Activated T-helper 1 cell treated with anti-CD3 and anti-CD28 coated beads, Interleukin-2, amount 50 U/mL, for 16 hours (primary cell): ENCODE measurements around the gene SMCHD1.

Experiments used
- DNase-seq, 2 donors: peaks; one replicate each; pipeline ENCODE4 v3.0.0-alpha.2; 2020; ENCODE audit warnings: low read depth in 1 of 2, low spot score in 1 of 2

SMCHD1 gene

DNA sequence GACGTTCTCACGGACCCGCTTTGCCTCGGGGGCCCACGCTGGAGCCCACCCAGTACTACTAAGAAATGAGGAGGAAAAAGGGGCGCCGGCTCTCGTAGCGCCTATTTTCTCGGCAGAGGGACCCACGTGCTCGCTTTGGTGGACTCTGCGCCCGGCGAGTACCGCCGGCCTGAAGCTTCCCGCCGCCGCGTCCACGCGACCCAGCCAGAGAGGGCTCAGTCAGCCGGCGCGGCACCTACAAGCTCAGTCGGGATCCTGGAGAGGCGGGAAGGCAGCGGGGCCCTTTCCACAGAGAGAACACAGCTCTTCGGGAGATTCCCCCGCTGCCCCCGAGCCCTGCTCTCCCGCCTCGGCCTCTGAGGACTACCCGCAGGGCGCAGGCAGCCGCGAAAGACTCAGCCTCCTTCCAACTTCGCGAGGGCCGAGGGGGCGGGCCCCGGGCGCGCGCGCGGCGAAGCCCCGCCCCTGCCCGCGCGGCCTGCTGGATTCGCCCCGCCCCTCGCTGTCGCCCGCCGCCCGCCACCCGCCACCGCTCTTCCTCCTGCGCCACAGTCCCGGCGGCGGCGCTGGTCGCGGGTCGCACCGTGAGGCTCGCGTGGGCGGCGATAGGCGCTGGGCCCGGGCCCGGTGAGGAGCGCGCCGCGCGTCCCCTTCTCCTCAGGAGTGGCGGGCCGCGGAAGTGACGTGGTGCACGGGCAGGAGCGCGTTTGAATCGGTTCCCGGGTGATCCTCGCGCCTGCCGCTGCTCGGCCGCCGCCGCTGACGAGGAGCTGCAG lies at the start of gene SMCHD1:
TSS of gene SMCHD1 (plus strand) at position 549 of the 776 bp plus-strand sequence. CDS start 350 bp downstream, outside the sequence.
- DNase-seq: peak; percentile 71 to 89

DNA sequence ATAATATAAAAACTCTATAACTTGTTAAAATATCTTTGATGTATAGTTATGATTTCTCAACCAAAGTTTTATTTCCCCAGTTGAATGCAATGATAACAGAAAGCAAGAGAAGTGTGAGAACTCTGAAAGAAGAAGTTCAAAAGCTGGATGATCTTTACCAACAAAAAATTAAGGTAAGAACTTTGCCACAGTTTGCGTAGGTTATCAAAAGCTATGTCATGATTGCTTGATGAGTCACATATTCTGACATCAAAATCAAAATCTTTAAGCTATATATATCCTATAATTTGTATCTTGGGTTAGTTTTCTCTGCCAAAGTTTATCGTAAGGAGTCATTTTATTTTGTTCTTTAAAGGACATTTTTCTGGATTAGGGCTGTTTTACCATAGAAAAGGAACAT lies 49.2 kb upstream of the SMCHD1 start:
- DNase-seq: no peak

DNA sequence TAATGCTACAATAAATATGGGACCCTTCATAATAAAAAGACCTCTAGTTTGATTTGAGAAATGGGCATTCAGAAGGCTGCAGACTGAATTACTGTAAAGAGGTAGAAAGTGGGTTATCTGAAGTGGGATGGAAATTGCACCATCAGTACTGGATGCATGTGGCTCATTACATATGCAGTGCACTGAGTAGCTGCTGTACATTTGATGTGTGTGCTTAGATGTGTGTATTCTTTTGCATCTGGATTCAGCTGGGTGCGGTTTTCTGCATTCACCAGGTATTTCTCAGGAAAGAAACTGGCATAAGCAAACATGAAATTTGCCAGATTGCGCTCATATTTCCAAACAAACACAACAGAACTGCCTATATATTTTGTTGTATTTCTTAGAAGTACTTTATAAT lies 45.9 kb upstream of the SMCHD1 start:
- DNase-seq: no peak

DNA sequence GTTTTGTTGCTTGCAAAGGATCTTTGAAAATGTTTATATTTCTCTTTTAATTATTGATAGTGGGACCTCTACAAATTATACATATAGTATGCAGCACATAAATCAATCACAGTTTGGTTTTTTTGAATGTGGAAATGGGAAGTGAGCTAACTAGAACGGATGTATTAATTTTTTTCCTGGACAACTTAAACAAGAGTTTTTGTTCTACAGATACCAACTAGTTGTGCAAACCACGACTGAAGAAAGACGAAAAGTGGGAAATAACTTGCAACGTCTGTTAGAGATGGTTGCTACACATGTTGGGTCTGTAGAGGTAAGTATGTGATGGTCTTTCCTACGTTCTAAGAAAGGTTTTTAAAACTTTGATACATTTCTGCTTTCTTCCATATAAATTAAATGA lies 45.0 kb upstream of the SMCHD1 start:
- no peak for DNase-seq

DNA sequence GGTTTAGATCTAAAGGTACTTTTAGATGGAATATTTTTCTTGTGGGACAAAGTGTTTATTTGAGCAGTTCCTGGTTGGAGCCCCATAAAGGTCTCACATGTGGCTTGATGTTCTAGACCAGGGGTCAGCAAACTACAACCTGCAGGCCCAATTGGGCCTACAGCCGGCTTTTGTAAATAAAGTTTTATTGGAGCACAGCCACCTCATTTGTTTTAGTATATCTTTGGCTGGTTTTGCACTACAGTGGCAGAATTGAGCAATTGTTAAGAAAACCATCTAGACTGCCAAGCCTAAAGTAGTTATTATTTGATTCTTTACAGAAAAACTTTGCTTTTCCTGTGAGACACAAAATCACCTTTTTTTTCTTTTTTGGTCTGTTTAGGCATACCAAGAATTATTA lies 42.5 kb upstream of the SMCHD1 start:
- DNase-seq: no peak

DNA sequence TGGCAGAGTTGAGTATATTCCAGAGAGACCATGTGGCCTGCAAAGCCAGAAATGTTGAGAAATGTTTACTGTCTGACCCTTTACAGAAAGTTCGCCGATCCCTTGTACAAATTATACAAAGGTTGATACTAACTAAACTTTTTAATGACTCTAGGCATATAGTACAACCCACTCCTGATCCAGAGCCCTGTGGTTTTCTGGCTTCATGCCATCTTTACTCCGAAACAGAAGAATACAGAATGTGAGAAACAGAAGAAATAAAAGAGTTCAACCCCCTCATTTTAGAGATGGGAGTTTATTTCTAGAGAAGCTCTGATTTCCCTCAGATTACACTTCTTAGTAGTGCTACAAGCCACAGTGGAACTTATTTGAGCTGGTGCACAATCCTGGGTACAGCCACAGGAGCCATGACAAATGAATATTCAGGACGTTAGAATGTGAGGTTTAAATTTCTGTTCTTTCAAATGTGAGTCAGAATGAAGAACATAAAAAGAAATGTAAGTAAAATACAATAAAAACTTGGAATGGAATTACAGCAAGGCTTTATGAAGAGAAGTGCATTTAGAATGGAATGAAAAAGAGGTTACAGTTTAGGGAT lies 38.0 kb upstream of the SMCHD1 start:
- no peak for DNase-seq

DNA sequence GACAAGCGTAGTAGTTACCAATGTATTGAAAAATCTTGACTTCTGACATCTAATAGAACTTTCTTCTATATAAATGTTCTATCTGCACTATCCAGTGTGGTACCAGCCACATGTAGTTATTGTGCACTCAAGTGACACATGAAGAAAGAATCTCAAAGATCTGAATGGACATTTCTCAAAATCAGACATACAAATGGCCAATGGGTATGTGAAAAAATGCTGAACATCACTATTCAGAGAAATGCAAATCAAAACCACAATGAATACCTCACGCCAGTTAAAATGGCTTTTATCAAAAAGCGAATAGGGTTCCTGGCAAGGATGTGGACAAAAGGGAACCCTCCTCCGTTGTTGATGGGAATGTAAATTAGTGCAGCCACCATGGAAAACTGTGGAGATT lies 37.5 kb upstream of the SMCHD1 start:
- no peak for DNase-seq

DNA sequence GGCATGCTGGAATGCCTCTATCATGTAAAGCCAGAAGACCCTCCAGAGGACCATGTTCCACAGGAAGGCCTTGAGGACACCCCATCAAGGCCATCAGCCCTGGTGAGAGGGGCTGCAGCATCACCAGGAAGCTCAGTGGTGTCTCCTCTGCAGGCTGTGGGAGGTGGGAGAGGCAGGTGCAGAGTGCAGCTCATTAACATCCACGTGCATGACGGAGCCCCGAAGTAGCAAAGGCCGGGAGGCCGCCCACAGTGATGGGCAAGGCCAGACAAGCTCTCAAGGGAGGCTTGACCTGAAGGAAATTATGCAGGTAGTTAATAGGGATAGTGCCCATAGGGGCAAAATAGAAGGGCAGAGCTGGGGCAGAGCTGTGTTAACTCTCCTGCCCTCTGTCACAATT lies 30.3 kb upstream of the SMCHD1 start:
- DNase-seq: no peak

DNA sequence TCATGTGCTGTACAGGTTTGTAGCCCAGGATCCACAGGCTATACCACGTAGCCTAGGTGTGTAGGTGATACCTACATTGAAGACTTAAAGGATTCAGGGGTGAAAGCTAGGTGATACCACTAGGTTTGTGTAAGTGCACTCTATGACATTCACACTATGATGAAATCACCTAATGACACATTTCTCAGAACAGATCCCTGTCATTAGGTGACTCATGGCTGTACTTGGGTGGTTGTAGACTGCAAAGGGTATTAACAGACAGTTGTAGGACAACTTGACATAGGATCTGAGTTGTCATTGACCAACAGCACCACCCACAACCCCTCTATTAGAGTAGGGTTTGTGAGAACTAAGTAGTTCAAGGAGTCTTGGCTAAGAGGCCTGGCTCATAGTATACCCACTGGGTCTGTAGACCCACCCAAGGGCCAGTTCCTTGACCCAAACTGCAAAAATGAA lies 27.7 kb upstream of the SMCHD1 start:
- no peak for DNase-seq

DNA sequence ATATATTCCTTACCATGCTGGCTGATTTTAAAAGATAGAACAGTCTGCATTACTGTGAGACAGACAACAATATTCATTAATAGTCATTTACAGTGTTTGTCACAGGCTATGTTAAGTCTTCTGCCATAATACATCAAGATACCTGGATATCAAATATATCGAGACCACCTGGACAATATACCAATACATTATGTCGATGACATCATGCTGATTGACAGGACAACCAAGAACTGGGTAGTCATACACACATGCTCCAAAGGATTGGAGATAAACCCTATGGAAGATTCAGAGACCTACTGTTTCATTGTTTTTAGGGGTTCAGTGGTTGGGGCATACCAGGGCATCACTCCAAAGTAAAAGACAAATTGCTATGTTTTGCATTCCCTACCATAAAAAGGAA lies 26.5 kb upstream of the SMCHD1 start:
- DNase-seq: no peak

DNA sequence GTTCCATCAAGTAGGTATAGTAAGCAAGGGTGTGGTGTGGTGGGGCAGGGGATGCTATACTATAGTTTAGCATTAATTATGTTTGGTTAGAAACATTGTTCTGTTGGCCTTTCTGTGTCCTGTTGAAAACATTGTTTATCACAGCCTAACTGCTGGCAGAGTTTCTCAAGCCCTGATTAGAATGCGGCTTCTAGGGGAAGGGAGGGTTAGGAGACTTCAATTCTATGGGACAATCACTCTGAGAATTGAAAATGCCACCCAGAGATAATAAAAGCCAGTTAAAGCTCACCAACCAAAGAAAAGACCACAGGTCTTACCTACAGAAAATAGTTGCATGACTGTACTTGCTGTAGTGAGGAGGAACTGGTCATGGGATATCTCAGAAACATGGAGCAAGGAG lies 19.9 kb upstream of the SMCHD1 start:
- no peak for DNase-seq

DNA sequence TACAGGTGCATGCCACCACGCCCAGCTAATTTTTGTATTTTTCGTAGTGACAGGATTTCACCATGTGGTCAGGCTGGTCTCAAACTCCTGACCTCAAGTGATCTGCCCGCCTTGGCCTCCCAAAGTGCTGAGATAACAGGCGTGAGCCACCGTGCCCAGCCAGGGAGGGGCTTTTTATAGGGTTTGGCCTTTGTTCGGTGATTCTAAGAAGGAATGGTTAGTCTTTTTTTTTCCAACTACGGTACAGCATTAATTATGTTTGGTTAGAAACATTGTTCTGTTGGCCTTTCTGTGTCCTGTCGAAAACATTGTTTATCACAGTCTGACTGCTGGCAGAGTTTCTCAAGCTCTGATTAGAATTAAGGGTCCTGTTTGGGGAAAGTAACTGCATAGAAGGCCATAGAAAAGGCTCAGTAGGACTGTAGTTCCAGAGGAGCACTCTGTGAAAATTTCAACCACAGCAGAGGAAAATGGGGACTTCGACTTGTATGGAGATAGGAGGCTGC lies 19.3 kb upstream of the SMCHD1 start:
- no peak for DNase-seq

DNA sequence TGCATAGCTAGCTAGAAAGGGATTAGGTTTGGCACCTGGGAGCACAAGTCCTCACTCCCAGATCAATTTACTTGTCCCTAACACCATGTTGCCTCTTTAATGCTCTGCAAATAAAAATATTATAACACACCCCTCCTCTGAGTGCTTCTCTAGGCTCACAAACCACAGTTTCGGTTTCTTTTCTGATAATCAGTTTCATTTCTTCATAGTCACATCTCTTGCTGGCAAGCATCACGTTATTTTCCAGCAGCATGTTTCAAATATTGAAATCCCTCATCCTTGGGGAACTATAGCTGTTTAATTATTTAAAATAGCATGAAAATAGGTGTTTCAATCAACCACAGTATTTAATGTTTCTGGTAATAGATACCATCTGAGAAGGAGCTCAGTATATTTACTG lies 13.9 kb upstream of the SMCHD1 start:
- DNase-seq: no peak

DNA sequence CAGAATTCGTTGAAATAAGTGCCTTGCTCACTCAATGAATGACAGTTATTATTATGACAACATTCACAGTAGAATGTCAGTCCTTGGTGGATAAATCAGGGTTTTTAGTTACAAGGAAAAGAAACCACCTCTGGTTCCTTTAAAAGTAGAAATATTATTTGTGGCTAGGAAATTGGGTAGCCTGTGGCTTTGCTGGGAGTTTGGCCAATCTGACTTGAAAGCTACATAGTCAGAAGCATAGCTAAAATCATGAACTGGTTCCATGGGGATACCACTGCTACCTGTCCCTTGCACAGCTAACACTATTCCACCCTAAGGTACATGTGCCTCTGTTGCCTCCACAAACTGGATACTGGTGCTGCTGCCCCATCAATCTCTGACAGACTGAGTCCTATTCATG lies 12.8 kb upstream of the SMCHD1 start:
- no peak for DNase-seq

DNA sequence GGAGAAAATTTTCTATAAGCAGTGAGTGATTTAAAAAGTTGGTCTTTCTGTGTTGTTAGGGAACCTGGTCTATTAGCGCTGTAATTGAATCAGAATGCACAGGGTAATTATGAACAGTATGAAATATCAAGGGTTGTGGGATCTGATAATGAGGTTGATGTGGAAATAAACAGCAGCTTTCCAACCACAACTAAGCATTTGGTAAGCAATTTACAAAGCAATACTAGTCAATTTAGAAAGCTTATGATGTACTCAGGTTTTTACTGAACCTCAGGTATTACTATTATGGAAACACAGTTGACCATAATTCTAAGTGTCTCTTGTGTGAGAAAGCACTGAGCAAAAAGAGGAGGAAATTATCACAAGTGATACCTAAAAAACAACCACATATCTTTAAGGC lies 11.0 kb upstream of the SMCHD1 start:
- no peak for DNase-seq

DNA sequence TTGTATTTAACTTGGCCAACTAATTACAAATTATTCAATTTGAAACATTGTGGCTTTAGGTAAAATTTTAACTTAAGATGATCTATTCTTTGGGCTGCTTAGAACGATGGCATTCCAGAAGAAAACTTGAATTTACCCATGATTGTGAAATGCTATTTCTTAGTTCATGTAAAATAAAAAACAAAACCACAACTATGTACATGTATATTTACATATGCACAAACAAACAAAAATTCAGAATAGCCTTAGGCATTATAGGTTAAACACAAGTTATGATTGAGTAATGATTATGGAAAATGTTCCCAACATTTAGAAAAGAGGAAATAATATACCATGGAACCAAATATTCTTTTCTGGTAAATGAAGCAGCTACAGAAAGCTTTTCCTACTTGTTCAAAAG lies 3.5 kb upstream of the SMCHD1 start:
- DNase-seq: no peak

DNA sequence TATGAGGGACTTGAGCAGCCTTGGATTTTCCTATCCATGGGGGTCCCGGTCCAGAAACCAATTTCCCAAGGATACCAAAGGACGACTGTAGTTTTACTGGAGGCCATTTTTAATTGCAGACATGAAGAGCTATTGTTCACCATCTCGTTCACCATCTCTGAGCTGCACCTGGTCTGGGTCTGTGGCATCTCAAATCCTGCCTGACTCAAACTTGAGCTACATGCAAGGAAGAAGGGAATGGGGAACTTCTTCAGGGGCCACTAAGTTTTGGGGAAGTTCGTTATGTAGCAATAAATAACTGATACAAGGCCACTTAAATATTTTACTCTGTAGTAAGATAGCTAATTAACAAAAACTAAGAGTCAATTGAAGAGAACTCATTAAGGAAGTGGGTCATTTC lies 2.1 kb upstream of the SMCHD1 start:
- no peak for DNase-seq

DNA sequence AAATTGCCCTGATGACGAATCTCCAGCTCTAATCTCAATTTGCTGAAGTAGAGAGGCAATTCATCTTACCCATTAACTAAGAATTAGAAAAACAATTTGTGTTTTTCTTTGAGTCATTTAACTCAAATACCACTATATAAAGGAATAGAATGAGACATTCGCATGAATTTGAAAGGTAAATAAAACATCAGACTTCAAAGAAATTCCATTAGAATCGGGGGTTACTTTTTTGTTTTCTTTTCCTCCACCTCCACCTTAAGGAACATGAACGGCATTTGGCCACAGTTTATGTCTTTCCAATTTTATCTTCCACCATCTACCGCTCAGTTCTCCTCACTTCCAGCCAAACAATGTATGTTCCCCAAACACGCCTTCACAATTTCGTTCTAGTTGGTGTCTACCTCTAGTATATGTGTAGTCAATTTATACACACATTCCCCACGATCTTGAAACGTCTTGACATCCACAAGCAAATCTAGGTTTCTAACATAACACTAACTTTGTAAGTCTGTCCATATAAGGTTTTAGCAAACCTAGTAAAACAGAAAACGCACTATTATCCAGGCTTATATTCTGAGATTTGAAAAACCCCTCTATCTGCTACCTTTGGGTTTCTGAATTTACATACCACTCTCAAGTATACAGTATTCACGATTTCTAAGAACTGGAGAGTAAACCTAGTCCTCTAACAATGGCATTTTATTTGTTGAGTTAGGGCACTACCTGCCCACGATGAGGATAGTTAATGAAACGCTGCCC lies 1.2 kb upstream of the SMCHD1 start:
- DNase-seq: no peak

DNA sequence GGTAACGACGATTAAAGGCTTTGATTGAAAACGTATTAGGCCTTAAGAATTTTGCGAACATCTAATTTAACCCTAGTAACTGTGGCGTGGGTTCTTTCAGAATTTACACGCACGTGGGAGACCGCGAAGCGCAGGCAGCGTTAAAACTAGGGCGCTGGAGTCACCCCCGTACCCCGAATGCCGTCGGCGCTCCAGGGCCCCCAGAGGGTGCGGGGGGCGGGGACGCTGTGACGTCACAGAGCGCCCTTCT lies 673 bp upstream of the SMCHD1 start:
- DNase-seq: peak; percentile 64 to 65

DNA sequence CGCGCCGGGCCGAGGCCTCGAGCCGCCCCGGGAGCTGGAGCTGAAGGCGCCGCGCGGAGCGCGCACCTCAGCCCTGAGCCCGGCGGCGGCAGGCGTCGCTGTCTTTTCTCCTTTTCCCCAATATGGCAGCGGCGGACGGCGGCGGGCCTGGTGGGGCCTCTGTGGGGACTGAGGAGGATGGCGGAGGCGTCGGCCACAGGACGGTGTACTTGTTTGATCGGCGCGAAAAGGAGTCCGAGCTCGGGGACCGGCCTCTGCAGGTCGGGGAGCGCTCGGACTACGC lies 369 bp downstream of the SMCHD1 start:
- DNase-seq: no peak

DNA sequence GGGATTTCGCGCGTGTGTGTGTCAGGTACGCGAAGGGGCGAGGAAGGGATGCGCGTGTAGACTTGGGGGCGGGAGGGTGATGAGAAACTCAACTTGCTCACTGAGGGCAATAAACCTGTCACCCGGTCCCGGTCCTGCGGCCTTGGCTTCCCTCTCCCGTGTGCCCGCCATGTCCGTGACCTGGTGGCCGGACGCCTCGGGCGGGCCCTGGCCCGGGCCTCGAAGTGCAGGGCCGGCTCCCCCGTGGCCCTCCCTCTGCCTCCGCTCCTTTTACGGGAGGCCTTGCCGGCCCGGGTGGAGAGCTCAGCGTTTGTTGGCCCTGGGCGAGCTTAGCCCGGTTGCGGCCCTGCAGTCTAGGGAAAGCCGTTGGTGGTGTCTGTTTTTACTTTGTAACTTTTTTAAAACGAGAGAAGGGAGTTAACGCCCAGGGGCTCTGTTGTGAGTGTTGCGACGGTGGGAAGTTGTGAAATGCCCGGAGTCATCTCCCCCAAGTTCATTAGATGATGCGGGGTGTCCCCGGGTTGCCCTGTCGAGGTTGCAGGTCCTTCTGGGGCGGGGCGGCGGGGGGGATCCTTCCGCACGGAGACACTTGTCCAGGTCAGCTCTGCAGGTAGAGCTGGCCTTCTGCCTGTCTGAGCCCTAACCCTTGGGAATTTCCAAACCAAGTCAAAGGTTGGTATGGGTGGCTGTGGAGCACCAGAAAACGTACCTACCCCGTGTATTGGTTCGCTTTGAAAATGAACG lies 883 bp downstream of the SMCHD1 start:
- peak; percentile 28 to 31 for DNase-seq

DNA sequence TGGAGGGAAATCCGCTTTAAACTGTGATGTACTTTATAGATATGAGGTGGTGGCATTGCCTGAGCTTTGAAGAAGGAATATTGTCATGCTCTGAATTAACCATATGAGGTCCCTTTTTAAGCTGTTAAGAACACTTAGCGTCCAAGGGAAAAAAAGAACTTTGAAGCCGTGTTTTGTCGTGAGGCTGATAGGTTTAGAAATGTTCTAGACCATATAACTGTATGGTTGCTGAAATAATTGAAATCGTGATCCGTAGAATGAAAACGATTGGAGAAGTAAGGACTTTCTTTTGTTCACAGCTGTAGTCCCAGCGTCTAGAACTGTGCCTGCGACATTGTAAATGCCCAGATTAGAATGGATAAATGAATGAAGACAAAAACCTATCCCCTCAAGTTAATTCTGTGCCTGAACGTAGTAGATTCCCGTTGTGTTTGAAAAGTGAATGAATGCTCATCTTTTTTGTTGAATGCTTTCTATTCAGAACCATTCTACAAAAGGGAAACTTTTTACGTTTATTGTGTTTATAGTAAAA lies 1.5 kb downstream of the SMCHD1 start:
- DNase-seq: no peak
